Caco-2 (cell line): Measurements from ENCODE around the gene CHST9. TPM values are rescaled to one million over a fixed set of nuclear protein-coding genes. Genes with fewer than 3 reads are reported as not detected.

Experiments used
- BruUV-seq: library from RNA; stranded (reverse); fragments of 400-500 nt; replicated peaks from 2 replicates; lab custom pipeline; 2021; lab: Mats Ljungman, UMichigan
- CTCF ChIA-PET: fragments of 300-600 bp; sonication (Branson Sonifier 250); formaldehyde crosslinking; loops from one replicate; lab custom pipeline; 2022; ENCODE audit warnings: antibody characterized with exemption; lab: Charles Lee
- POLR2A ChIA-PET: fragments of 300-600 bp; sonication (Branson Sonifier 250); formaldehyde crosslinking; loops from one replicate; lab custom pipeline; 2022; ENCODE audit warnings: antibody characterized with exemption; lab: Charles Lee
- DNase-seq, 2 experiments: peaks; one replicate each; pipeline versions ENCODE4 v3.0.0 to v3.0.0-alpha.2; 2020 to 2022
- H3K27me3 ChIP-seq: replicated peaks from 2 replicates; pipeline ENCODE4 v1.6.0; 2011; ENCODE audit warnings: low read length; ENCODE audit not compliant: control insufficient read depth, insufficient read depth
- H3K36me3 ChIP-seq: 2 replicates; pipeline ENCODE4 v1.5.1; 2011; ENCODE audit warnings: low read length; ENCODE audit not compliant: control insufficient read depth, insufficient read depth
- H3K4me1 ChIP-seq: fragments of 250-450 bp; sonication (Bioruptor Pico); 2 replicates; pipeline ENCODE4 v1.5.1; 2020; ENCODE audit warnings: mild to moderate bottlenecking
- H3K4me3 ChIP-seq: 2 replicates; pipeline ENCODE4 v1.5.1; 2011; ENCODE audit warnings: low read depth, mild to moderate bottlenecking, control low read depth, low read length
- H3K9me3 ChIP-seq: fragments of 250-450 bp; sonication (Bioruptor Pico); 2 replicates; pipeline ENCODE4 v1.5.1; 2020; ENCODE audit warnings: mild to moderate bottlenecking, moderate library complexity
- H3K27ac Mint-ChIP-seq: one replicate; pipeline ENCODE4 v1.8.0; 2022; ENCODE audit warnings: mixed read lengths; ENCODE audit not compliant: unreplicated experiment
- H3K27me3 Mint-ChIP-seq: one replicate; pipeline ENCODE4 v1.8.0; 2022; ENCODE audit warnings: mixed read lengths; ENCODE audit not compliant: insufficient read depth, unreplicated experiment
- H3K36me3 Mint-ChIP-seq: one replicate; pipeline ENCODE4 v1.8.0; 2022; ENCODE audit warnings: mild to moderate bottlenecking, mixed read lengths; ENCODE audit not compliant: insufficient read depth, unreplicated experiment
- H3K4me1 Mint-ChIP-seq: one replicate; pipeline ENCODE4 v1.8.0; 2022; ENCODE audit warnings: low read depth, mixed read lengths; ENCODE audit not compliant: unreplicated experiment
- H3K4me3 Mint-ChIP-seq: one replicate; pipeline ENCODE4 v1.8.0; 2022; ENCODE audit warnings: mild to moderate bottlenecking, moderate library complexity, mixed read lengths; ENCODE audit not compliant: unreplicated experiment
- H3K9me3 Mint-ChIP-seq: one replicate; pipeline ENCODE4 v1.8.0; 2022; ENCODE audit warnings: mixed read lengths; ENCODE audit not compliant: unreplicated experiment
- CTCF ChIP-seq, 2 experiments: fragments of 200-600 bp in 1 of 2; IDR thresholded peaks; 1 replicate in 1 of 2; 2 replicates in 1 of 2; pipeline versions ENCODE4 v1.5.1 to v1.8.0; 2011 to 2022; ENCODE audit warnings: antibody characterized with exemption in 1 of 2, control low read depth in 1 of 2, inconsistent platforms in 1 of 2, low read depth in 1 of 2, low read length in 1 of 2, mild to moderate bottlenecking in 1 of 2, moderate library complexity in 1 of 2; ENCODE audit not compliant: insufficient read depth in 1 of 2, severe bottlenecking in 1 of 2, unreplicated experiment in 1 of 2
- intact Hi-C: fragments of 100-400 bp; cut with micrococcal nuclease; formaldehyde crosslinking; loops from one replicate; pipeline ENCODE4 v1.10.0; 2022; ENCODE audit not compliant: unreplicated experiment
- total RNA-seq: library from RNA; stranded (reverse); gene quantifications from 2 replicates; pipeline ENCODE4 v1.2.3, GENCODE V29; 2022

Gene CHST9
- total RNA-seq, 1 experiment from 2014 or later, result 26.5 TPM

- DNase-seq, result no peak
- TF ChIP-seq CTCF (IDR thresholded peaks at IDR 0.05; ENCODE audit: insufficient read depth in 1 of 2, low read depth in 1 of 2, low read length in 1 of 2, severe bottlenecking in 1 of 2, unreplicated experiment in 1 of 2), result no peak
- no TSS peak for BruUV-seq
- CTCF ChIA-PET, result no interaction called here
- H3K9me3 ChIP-seq, result no peaks in the 10 kb centered on the region
- H3K27me3 ChIP-seq, result no peaks in the 10 kb centered on the region
- H3K36me3 ChIP-seq, result no peaks in the 10 kb centered on the region
- H3K4me1 ChIP-seq, result no peaks in the 10 kb centered on the region
- H3K27ac Mint-ChIP-seq, result no peak overlapping the region
- no peak overlapping the region for H3K4me3 Mint-ChIP-seq
- peaks cover 10% of the 10 kb centered on the region for H3K4me1 Mint-ChIP-seq
- intact Hi-C loops, result no loop called here
- POLR2A ChIA-PET, result no interaction called here
- H3K4me3 ChIP-seq, result no peak overlapping the region
- no peaks in the 10 kb centered on the region for H3K27me3 Mint-ChIP-seq
- H3K36me3 Mint-ChIP-seq, result peaks cover 4% of the 10 kb centered on the region
- no peaks in the 10 kb centered on the region for H3K9me3 Mint-ChIP-seq
Observed at GRCh38 chr18:26925313-26925712, 259.8 kb downstream of the CHST9 start.

GRCh38 chr18:26922313-26922712, 262.8 kb downstream of the CHST9 start:
- Mint-ChIP-seq H3K27me3 (no peaks in the 10 kb centered on the region), H3K4me1 (peaks cover 20% of the 10 kb centered on the region), H3K27ac (peak overlapping the region; percentile 26), H3K4me3 (no peak overlapping the region), H3K36me3 (peaks cover 9% of the 10 kb centered on the region), H3K9me3 (no peaks in the 10 kb centered on the region)
- ChIA-PET CTCF (no interaction called here), POLR2A (no interaction called here)
- Histone ChIP-seq H3K36me3 (no peaks in the 10 kb centered on the region), H3K9me3 (no peaks in the 10 kb centered on the region), H3K4me1 (no peaks in the 10 kb centered on the region), H3K4me3 (no peak overlapping the region), H3K27me3 (no peaks in the 10 kb centered on the region)
- no TSS peak for BruUV-seq
- intact Hi-C loops, result no loop called here
- DNase-seq, result no peak
- TF ChIP-seq CTCF (IDR thresholded peaks at IDR 0.05; ENCODE audit: insufficient read depth in 1 of 2, low read depth in 1 of 2, low read length in 1 of 2, severe bottlenecking in 1 of 2, unreplicated experiment in 1 of 2), result no peak

GRCh38 chr18:26920644-26921043, 264.5 kb downstream of the CHST9 start:
- DNase-seq, result no peak
- no peak for TF ChIP-seq CTCF (IDR thresholded peaks at IDR 0.05; ENCODE audit: insufficient read depth in 1 of 2, low read depth in 1 of 2, low read length in 1 of 2, severe bottlenecking in 1 of 2, unreplicated experiment in 1 of 2)
- Histone ChIP-seq H3K4me1 (no peaks in the 10 kb centered on the region), H3K27me3 (no peaks in the 10 kb centered on the region), H3K36me3 (no peaks in the 10 kb centered on the region), H3K4me3 (no peak overlapping the region), H3K9me3 (no peaks in the 10 kb centered on the region)
- H3K4me1 Mint-ChIP-seq, result peaks cover 20% of the 10 kb centered on the region
- no peak overlapping the region for H3K4me3 Mint-ChIP-seq
- H3K9me3 Mint-ChIP-seq, result no peaks in the 10 kb centered on the region
- intact Hi-C loops, result no loop called here
- no peak overlapping the region for H3K27ac Mint-ChIP-seq
- no TSS peak for BruUV-seq
- H3K36me3 Mint-ChIP-seq, result peaks cover 9% of the 10 kb centered on the region
- ChIA-PET CTCF (no interaction called here), POLR2A (no interaction called here)
- H3K27me3 Mint-ChIP-seq, result no peaks in the 10 kb centered on the region
